Neural cell (in vitro differentiated cells): ENCODE results near the gene SUCLG1.

Experiments used
- EP300 ChIP-seq: fragments of 450-650 bp; conservative IDR thresholded peaks from 2 replicates; pipeline ENCODE4 v1.6.1; 2014; ENCODE audit warnings: antibody characterized with exemption, mild to moderate bottlenecking, moderate library complexity; ENCODE audit not compliant: poor library complexity, severe bottlenecking
- EZH2 ChIP-seq: fragments of 200-600, 300-800 bp; shearing (Covaris generic), sonication (generic); IDR thresholded peaks from 2 replicates; pipeline ENCODE4 v1.6.1; 2014; ENCODE audit warnings: antibody characterized with exemption, low read length, borderline replicate concordance, mild to moderate bottlenecking; ENCODE audit not compliant: insufficient read depth, poor library complexity, severe bottlenecking
- MXI1 ChIP-seq: fragments of 450-650 bp; conservative IDR thresholded peaks from 2 replicates; pipeline ENCODE4 v1.6.1; 2014; ENCODE audit warnings: antibody characterized with exemption, mild to moderate bottlenecking; ENCODE audit not compliant: poor library complexity, severe bottlenecking
- POLR2AphosphoS5 ChIP-seq: IDR thresholded peaks from 2 replicates; pipeline ENCODE4 v1.6.1; 2012
- TF ChIP-seq, protein P1 (sequence below): fragments of 450-650 bp; IDR thresholded peaks from 2 replicates; pipeline ENCODE4 v1.5.1; 2014; ENCODE audit warnings: antibody characterized with exemption, mild to moderate bottlenecking, moderate library complexity; ENCODE audit not compliant: poor library complexity, severe bottlenecking

DNA sequence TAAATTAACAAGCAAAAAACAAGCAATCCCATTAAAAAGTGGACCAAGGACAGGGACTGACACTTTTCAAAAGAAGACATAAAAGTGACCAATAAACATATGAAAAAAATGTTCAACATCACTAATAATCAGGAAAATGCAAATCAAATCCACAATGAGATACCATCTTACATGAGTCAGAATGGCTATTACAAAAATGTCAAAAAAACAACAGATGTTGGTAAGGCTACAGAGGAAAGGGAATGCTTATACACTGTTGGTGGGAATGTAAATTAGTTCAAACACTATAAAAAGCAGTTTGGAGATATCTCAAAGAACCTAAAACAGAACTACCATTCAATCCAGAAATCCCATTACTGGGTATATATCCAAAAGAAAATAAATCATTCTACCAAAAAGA is 78.2 kb downstream of the SUCLG1 start:
- TF ChIP-seq, protein P1, sequence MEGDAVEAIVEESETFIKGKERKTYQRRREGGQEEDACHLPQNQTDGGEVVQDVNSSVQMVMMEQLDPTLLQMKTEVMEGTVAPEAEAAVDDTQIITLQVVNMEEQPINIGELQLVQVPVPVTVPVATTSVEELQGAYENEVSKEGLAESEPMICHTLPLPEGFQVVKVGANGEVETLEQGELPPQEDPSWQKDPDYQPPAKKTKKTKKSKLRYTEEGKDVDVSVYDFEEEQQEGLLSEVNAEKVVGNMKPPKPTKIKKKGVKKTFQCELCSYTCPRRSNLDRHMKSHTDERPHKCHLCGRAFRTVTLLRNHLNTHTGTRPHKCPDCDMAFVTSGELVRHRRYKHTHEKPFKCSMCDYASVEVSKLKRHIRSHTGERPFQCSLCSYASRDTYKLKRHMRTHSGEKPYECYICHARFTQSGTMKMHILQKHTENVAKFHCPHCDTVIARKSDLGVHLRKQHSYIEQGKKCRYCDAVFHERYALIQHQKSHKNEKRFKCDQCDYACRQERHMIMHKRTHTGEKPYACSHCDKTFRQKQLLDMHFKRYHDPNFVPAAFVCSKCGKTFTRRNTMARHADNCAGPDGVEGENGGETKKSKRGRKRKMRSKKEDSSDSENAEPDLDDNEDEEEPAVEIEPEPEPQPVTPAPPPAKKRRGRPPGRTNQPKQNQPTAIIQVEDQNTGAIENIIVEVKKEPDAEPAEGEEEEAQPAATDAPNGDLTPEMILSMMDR = no peak
- TF ChIP-seq MXI1 (no peak), EP300 (no peak), EZH2 (no peak), POLR2AphosphoS5 (no peak)
